A549 (cell line): Measurements from ENCODE around the gene TPPP3.

ENCODE experiments used
- CBX8 ChIP-seq: fragments of 200-600 bp; sonication (generic); IDR thresholded peaks from 2 replicates; pipeline ENCODE4 v1.6.1; 2016
- CEBPB ChIP-seq, 2 experiments: fragments of >200 bp in 1 of 2; sonication (Bioruptor Twin) in 1 of 2; formaldehyde crosslinking in 1 of 2; IDR thresholded peaks; 2 replicates each; pipeline ENCODE4 v1.6.1; 2012 to 2016
- CTCF ChIP-seq: fragments of >200 bp; sonication (Bioruptor Twin); formaldehyde crosslinking; IDR thresholded peaks from 3 replicates; pipeline ENCODE4 v1.5.1; 2016
- EP300 ChIP-seq, 2 experiments: fragments of >200 bp; sonication (Bioruptor Twin); formaldehyde crosslinking; IDR thresholded peaks; 2 replicates in 1 of 2; 3 replicates in 1 of 2; pipeline ENCODE4 v1.6.1; 2016 to 2017
- HDAC2 ChIP-seq: fragments of 200-600 bp; sonication (generic); IDR thresholded peaks from 2 replicates; pipeline ENCODE4 v1.6.1; 2016
- JUNB ChIP-seq: fragments of >200 bp; sonication (Bioruptor Twin); formaldehyde crosslinking; IDR thresholded peaks from 2 replicates; pipeline ENCODE4 v1.6.1; 2016
- KDM5A ChIP-seq: fragments of 200-600 bp; sonication (generic); IDR thresholded peaks from 2 replicates; pipeline ENCODE4 v1.6.1; 2016; ENCODE audit warnings: antibody characterized with exemption, mild to moderate bottlenecking
- NFE2L2 ChIP-seq: fragments of 150-350 bp; conservative IDR thresholded peaks from 2 replicates; pipeline ENCODE4 v1.6.1; 2014; ENCODE audit warnings: low read length
- NPAS2 ChIP-seq: fragments of 250-450 bp; sonication (Bioruptor Pico); IDR thresholded peaks from 2 replicates; pipeline ENCODE4 v1.8.0; 2022; ENCODE audit warnings: mild to moderate bottlenecking, moderate library complexity, borderline replicate concordance
- POLR2AphosphoS2 ChIP-seq: conservative IDR thresholded peaks from 2 replicates; pipeline ENCODE4 v1.6.1; 2012; ENCODE audit warnings: low read length, improper control_type of control experiment, inconsistent platforms
- RCOR1 ChIP-seq: fragments of 150-350 bp; IDR thresholded peaks from 2 replicates; pipeline ENCODE4 v1.6.1; 2014; ENCODE audit warnings: antibody characterized with exemption, low read length, low read depth
- RFX5 ChIP-seq: fragments of 450-650 bp; IDR thresholded peaks from 2 replicates; pipeline ENCODE4 v1.7.1; 2014; ENCODE audit warnings: antibody characterized with exemption, mild to moderate bottlenecking, moderate library complexity
- TF ChIP-seq, protein P1 (sequence below): fragments of 450-650 bp; IDR thresholded peaks from 2 replicates; pipeline ENCODE4 v1.6.1; 2014; ENCODE audit warnings: antibody characterized with exemption
- TF ChIP-seq, protein P2 (sequence below): IDR thresholded peaks from 2 replicates; pipeline ENCODE4 v1.6.1; 2012; ENCODE audit warnings: low read depth, borderline replicate concordance

GRCh38 chr16:67438824-67439393 lies 45.6 kb upstream of the TPPP3 start:
- TF ChIP-seq, protein P1, sequence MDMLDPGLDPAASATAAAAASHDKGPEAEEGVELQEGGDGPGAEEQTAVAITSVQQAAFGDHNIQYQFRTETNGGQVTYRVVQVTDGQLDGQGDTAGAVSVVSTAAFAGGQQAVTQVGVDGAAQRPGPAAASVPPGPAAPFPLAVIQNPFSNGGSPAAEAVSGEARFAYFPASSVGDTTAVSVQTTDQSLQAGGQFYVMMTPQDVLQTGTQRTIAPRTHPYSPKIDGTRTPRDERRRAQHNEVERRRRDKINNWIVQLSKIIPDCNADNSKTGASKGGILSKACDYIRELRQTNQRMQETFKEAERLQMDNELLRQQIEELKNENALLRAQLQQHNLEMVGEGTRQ, result no peak
- TF ChIP-seq CTCF (no peak), RFX5 (no peak), EP300 (IDR thresholded peaks at IDR 0.05) (no peak), RCOR1 (no peak), HDAC2 (no peak), POLR2AphosphoS2 (no peak), KDM5A (no peak), CBX8 (no peak), NFE2L2 (no peak), NPAS2 (CRISPR knock-in tag) (no peak), JUNB (no peak), CEBPB (IDR thresholded peaks at IDR 0.05) (no peak)
- TF ChIP-seq, protein P2, sequence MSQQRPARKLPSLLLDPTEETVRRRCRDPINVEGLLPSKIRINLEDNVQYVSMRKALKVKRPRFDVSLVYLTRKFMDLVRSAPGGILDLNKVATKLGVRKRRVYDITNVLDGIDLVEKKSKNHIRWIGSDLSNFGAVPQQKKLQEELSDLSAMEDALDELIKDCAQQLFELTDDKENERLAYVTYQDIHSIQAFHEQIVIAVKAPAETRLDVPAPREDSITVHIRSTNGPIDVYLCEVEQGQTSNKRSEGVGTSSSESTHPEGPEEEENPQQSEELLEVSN, result no peak
